ENCODE results near the gene RWDD3.

Gene RWDD3

DNA sequence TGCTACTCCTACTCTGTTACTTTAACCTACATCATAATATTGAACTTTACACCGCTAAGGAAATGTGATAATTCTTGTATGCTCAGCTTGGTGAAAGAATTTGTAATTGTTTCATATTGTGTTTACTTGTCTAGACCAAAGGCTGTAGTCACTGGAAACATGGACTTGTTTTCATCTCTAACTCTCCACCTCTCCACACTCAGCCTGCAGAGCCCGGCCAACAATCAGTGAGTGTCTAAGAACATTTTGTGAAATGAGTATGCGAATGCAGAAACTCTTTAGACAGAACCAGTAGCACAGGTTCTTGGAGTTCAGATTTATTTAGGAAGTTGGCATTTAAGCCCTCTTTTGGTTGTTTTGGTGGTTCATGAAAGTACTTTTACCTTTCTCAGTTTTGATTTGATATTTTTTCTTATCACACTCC is 3.2 kb upstream of the RWDD3 start:
- no peak for DNase-seq

GRCh38 chr1:95232646-95233318 is 1.2 kb upstream of the RWDD3 start:
- DNase-seq: no peak

- no peak for DNase-seq
These were observed 682 bp upstream of the RWDD3 start for GRCh38 chr1:95233319-95233736.

- no peak for DNase-seq
These were observed 3.0 kb downstream of the RWDD3 start for GRCh38 chr1:95236784-95237575.

DNA sequence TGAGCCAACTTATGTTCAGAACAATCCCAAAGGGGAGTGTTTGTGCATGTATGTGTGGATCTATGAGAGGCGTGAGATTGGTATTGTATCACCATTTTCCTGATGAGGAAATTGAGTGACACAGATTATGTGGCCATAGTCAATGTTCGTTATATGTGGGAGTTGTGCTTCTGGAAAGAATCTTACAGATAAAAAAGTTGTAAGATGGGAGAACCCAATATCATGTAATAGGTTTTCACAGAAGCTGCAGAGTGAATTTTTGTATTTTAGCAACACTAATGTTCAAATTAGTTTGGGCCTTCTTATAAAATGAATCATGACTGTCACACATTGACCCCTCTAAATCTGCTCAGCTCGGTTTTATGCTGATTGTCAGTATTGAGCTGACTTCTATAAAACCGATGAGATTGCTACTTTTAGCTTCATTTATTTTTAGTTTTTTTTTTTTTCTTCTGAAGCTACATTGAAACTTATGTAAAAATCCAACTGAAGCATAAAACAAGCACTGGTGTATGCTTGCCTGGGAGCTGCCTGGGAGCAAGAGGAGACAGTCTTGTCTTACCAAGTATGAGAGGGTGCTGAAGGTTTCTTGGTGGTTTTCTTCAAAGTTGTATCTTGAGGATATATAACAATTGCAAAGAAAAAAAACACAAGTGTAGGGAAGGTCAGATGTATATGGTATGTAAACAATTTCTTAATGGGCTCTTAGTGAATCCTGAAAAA is 4.1 kb downstream of the RWDD3 start:
- DNase-seq: no peak

DNA sequence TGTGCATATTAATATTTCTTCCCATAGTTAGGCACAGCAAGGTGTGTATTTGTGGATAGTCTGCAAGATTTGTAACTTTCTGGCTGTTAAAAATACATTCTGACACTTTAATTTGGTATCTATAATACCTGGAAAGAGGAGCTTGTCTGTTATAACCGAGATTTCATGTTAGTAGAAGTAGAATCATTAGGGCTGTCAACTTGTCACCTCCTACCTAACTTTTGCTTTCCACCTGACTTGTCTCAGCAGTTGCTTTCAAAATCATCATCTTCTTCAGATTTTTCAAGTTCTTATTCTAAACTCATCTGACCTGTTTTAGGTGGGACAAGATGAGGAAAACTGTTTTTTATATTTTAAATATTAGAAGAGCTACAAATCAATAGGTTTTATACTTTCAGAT is 11.0 kb downstream of the RWDD3 start:
- DNase-seq: no peak

DNA sequence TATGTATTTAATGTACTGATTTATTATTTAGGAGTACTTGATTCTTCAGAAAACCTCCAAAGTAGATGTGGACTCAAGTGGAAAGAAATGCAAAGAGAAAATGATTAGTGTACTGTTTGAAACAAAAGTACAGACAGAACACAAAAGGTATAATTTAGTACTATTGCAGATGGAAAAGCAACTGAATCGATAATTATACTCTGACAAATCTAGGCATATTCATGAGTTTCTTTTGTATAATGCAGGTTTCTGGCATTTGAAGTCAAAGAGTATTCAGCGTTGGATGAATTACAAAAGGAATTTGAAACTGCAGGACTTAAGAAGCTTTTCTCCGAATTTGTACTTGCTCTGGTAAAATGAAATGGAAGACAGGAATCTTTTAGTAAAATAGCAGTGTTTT is 12.5 kb downstream of the RWDD3 start:
- DNase-seq: no peak

- no peak for DNase-seq
These were observed 13.6 kb downstream of the RWDD3 start for GRCh38 chr1:95247607-95248006.

GRCh38 chr1:95249916-95250315 is 15.9 kb downstream of the RWDD3 start:
- DNase-seq: no peak

- no peak for DNase-seq
These were observed 18.4 kb downstream of the RWDD3 start for GRCh38 chr1:95252422-95252821.

DNA sequence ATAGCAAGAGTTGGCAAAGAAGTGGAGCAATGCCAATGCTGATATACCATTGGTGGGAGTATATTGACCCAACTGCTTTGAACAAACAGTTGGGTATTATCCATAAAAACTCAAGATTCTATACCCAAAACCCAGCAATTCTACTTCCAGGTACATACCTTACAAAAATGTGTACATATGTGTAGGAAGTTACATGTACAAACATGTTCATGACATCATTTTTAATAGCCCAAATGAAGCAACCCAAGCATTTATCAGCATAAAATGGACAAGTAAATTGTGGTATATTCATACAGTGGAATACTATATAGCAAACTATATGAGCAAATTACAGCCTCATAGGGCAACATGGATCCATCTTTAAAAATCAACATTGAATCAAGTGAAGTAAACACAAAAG is 20.9 kb downstream of the RWDD3 start:
- DNase-seq: no peak

DNA sequence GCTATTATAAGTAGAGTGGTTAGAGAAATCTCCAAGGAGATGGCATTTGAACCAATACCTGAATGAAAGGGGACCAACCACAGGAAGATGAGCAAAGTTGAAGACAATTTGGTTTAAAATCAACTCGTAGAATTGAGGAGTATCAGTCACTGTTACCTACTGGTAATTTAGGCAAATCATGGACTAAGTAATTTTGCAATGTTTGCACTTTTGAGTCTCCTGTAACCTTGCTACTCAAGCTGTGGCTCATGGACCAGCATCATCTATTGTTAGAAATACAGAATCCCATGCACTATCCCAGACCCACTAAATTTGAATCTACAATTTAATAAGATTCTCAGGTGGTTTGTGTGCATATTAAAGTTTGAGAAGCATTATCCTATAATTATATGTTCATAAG is 21.8 kb downstream of the RWDD3 start:
- DNase-seq: no peak

GRCh38 chr1:95257758-95258157 is 23.7 kb downstream of the RWDD3 start:
- DNase-seq: no peak

- DNase-seq: no peak
These were observed 25.2 kb downstream of the RWDD3 start for GRCh38 chr1:95259245-95259644.

DNA sequence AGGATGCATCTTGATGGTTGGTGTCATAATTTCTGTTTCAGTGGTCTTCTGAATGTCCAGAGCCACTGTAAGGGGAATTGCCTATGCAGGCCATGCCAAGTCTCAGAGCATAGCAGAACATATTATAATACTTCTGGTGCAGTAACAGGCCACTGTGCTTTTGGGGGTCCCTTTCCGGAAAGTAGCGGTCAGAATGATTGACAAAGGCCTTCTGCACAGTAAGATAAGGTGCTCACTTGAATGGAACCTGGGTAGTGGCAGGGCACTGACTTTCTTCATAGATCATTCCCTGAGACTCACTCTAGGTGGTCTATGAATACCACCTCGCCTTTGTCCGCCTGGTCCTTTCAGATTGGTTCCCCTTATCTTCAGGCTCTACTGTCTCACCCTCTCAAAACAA is 28.9 kb downstream of the RWDD3 start:
- no peak for DNase-seq

GRCh38 chr1:95263450-95263849 is 29.4 kb downstream of the RWDD3 start:
- DNase-seq: no peak

DNA sequence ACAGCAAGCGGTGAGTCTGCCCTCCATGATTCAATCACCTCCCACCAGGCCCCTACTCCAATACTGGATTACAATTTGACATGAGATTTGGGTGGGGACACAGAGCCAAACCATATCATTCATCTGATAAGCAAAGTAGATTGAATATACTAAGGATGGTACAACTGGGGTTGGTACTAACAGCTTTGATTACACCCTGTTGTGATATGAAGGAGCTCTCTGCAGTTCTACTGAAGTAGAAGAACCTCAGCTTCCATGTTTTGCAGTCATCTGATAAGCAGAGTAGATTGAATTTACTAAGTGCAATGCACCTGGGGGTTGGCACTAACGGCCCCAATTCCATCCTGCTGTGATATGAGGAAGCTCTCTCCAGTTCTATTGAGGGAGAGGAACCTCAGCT is 31.1 kb downstream of the RWDD3 start:
- no peak for DNase-seq

DNA sequence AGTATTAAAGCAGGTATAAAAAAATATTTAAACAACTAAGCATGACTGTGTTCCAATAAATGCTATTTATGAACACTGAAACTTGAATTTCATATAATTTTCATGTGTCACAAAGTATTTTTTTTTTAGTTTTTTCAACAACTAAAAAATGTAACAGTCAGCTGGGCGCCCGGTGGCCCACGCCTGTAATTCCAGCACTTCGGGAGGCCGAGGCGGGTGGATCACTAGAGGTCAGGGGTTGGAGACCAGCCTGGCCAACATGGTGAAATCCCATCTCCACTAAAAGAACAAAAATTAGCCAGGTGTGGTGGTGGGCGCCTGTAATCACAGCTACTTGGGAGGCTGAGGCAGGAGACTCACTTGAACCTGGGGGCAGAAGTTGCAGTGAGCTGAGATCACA is 42.4 kb downstream of the RWDD3 start:
- DNase-seq: no peak

DNA sequence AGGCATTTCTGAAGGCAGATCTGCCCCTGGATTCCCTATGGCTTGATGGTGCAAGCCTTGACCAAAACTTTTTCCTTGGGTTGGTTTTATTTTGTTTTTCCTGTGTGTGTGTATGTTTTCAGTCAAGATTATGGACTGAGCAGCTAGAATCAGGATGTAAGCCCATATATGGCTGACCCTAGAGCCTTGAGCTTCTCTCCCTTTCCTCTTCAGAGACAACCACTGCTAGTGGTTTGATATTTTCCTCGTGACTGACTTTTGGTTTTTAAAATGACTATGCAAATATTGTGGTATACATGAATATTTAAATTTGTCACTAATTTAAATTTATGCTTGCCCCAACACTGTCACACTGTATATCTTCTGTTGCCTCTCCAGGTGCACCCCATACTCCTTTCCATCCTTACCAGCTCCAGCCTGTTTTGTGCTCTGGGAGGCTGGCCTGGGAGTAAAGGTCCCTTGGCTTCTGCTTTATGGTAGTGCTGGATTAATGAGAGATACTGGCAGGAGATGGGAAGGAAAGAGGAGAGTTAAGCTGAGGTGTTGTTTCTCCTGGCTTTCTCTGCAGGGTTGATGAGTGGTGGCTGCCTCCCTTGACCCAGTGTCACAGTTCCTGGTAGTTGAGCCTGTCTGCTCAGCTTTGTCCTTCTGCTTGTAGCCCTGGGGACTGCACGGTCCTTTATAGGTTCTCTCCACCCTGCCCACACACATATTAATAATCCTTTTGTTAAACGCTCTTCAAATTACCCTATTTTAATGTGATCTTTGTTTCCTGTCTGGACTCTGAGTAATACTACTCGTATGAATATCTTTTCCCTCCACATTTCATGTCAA is 44.4 kb downstream of the RWDD3 start:
- no peak for DNase-seq

DNA sequence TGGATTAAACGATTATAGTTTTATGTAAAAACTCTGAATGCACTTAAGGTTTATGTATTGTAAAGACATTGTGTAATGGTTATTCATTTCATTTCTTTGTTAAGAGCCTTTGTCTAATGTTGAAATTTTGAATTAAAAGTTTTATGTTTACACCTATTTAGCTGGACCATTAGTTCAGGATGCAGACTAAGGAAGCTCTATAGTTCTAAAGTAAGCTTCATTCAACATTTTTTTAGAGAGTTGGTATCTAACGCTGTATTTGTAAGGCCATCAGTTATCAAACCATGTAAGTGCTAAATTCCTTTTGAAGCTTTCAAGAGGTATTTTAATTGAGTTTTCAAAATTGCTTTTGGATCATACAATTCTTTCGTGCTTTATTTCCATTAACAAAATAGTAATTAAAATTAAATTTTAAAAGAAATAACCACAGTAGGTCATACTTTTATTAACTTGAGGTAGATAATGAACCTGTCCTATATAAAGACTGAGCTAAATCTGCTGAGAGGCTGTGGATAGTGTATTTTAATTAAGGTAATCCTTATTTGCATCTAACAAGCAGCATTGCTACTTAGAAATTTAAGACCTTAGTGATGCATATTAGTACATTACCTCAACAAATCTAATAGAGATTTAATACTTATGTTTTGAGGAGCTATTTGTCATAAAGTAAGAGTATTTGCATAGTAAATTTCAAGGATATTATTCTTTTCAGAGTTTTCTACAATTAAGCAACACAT is 47.9 kb downstream of the RWDD3 start:
- DNase-seq: no peak

DNA sequence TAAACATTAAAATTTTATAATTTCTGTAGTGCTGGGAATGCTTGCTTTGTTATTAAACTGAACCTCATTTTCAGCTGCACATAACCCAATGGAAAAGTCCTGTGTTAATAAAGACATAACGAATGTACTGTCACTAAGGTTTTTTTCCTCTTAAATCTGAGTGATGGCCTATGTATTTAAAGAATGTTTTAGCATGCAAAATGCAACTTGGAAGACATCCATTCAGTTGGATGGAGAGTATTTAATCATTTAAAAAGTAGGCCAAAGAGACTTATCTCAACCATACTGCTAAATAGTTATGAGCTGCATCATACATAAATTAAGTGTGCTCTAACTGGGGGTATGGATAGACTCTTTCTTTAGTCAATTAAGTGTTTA is 48.5 kb downstream of the RWDD3 start:
- DNase-seq: no peak

- DNase-seq: no peak
These were observed 50.4 kb downstream of the RWDD3 start for GRCh38 chr1:95284420-95284819.

Data from activated CD4-positive, alpha-beta T cell treated with anti-CD3 and anti-CD28 coated beads, Interleukin-10, Interleukin-2, amounts not matched to agents 100 ng/mL and 50 ng/mL, durations not matched to agents 16 hours and 8 hours (primary cell).